HepG2 (cell line): ENCODE measurements around the gene METTL25. TPM values are rescaled to one million over a fixed set of nuclear protein-coding genes. Genes with fewer than 3 reads are reported as not detected.

Experiments used
- ATAC-seq: fragments of 200-7000 bp; cut with Tn5 transposase; 3 replicates; pipeline ENCODE4 v1.9.1; 2020; ENCODE audit warnings: mild to moderate bottlenecking, moderate library complexity
- BruUV-seq: library from RNA; stranded (reverse); fragments of 400-500 nt; replicated peaks from 2 replicates; lab custom pipeline; 2021; lab: Mats Ljungman, UMichigan
- CTCF ChIA-PET: fragments of 300-600 bp; formaldehyde crosslinking; extraction: SDS; loops from one replicate; lab custom pipeline; 2021; ENCODE audit warnings: low total read pairs, inconsistent platforms, low intra/inter-chr PET ratio; lab: Yijun Ruan, JAX
- POLR2A ChIA-PET: fragments of 350-600 bp; sonication (Branson Sonifier 250); formaldehyde crosslinking; loops from one replicate; lab custom pipeline; 2020; ENCODE audit warnings: antibody characterized with exemption, inconsistent platforms; lab: Yijun Ruan, JAX
- DNase-seq: peaks from one replicate; pipeline ENCODE4 v3.0.0-alpha.2; 2015; ENCODE audit warnings: low spot score
- FAIRE-seq: peaks from 3 replicates; lab custom pipeline; 2011; peaks lifted over from hg19 to GRCh38; lab: Jason Lieb, UNC
- H2AFZ ChIP-seq: one replicate; pipeline ENCODE4 v1.6.1; 2011; ENCODE audit warnings: low read length, inconsistent platforms
- H3K27ac ChIP-seq: fragments of 300-600 bp; 3 replicates; pipeline ENCODE4 v1.8.0; 2011; ENCODE audit warnings: mixed run types, mild to moderate bottlenecking, mixed read lengths, low read length, inconsistent platforms; ENCODE audit not compliant: insufficient read depth; ENCODE audit errors: extremely low read length
- H3K27me3 ChIP-seq, 2 experiments: fragments of 200-600 bp in 1 of 2; 2 replicates in 1 of 2; 3 replicates in 1 of 2; pipeline versions ENCODE4 v1.6.0 to v1.8.0; 2011; ENCODE audit warnings: low read length in 2 of 2, mild to moderate bottlenecking in 2 of 2, moderate library complexity in 2 of 2, inconsistent platforms in 1 of 2; ENCODE audit not compliant: insufficient read depth in 2 of 2, control insufficient read depth in 1 of 2
- H3K36me3 ChIP-seq, 2 experiments: fragments of 200-600 bp in 1 of 2; replicated peaks in 1 of 2; 2 replicates in 1 of 2; 3 replicates in 1 of 2; pipeline versions ENCODE4 v1.5.1 to v1.8.0; 2011; ENCODE audit warnings: low read length in 2 of 2, inconsistent platforms in 1 of 2; ENCODE audit not compliant: insufficient read depth in 2 of 2, control insufficient read depth in 1 of 2
- H3K4me1 ChIP-seq: 2 replicates; pipeline ENCODE4 v1.5.1; 2012; ENCODE audit warnings: low read length, inconsistent platforms; ENCODE audit not compliant: insufficient read depth
- H3K4me2 ChIP-seq: 2 replicates; pipeline ENCODE4 v1.6.0; 2011; ENCODE audit warnings: low read depth, low read length, inconsistent platforms
- H3K4me3 ChIP-seq, 3 experiments: fragments of 200-600 bp in 1 of 3; sonication (generic), shearing (Covaris generic) in 1 of 3; replicated peaks in 1 of 3; 2 replicates each; pipeline ENCODE4 v1.5.1; 2011 to 2016; ENCODE audit warnings: low read length in 3 of 3, inconsistent platforms in 2 of 3, low read depth in 2 of 3, mild to moderate bottlenecking in 2 of 3, control low read depth in 1 of 3, mixed read lengths in 1 of 3; ENCODE audit not compliant: insufficient read depth in 1 of 3
- H3K79me2 ChIP-seq: one replicate; pipeline ENCODE4 v1.6.1; 2011; ENCODE audit warnings: low read length, inconsistent platforms; ENCODE audit not compliant: insufficient read depth
- H3K9ac ChIP-seq: 2 replicates; pipeline ENCODE4 v1.6.0; 2011; ENCODE audit warnings: mild to moderate bottlenecking, low read depth, low read length, inconsistent platforms; ENCODE audit not compliant: insufficient read depth
- H3K9me3 ChIP-seq: 2 replicates; pipeline ENCODE4 v1.5.1; 2012; ENCODE audit warnings: mild to moderate bottlenecking, low read length
- H4K20me1 ChIP-seq: 2 replicates; pipeline ENCODE4 v1.6.0; 2011; ENCODE audit warnings: inconsistent platforms, mild to moderate bottlenecking, low read length, moderate library complexity; ENCODE audit not compliant: insufficient read depth
- ASH2L ChIP-seq: fragments of 300-600, 200-600 bp; sonication (generic); IDR thresholded peaks from 2 replicates; pipeline ENCODE4 v1.7.0; 2017; ENCODE audit warnings: low read depth, mild to moderate bottlenecking, moderate library complexity, mixed read lengths, low read length; ENCODE audit not compliant: insufficient read length
- CBX1 ChIP-seq: IDR thresholded peaks from one replicate; pipeline ENCODE4 v1.6.1; 2016; ENCODE audit warnings: antibody characterized with exemption, low read depth
- CREBL2 ChIP-seq: sonication (generic); formaldehyde crosslinking; IDR thresholded peaks from 2 replicates; pipeline ENCODE4 v1.8.1; 2023; ENCODE audit warnings: missing genetic modification reagents, mild to moderate bottlenecking, borderline replicate concordance
- HMG20A ChIP-seq: IDR thresholded peaks from 2 replicates; pipeline ENCODE4 v1.6.1; 2016; ENCODE audit warnings: borderline replicate concordance
- KDM6A ChIP-seq: IDR thresholded peaks from 2 replicates; pipeline ENCODE4 v1.6.1; 2016; ENCODE audit warnings: low read depth
- MED13 ChIP-seq: sonication (generic); formaldehyde crosslinking; IDR thresholded peaks from 2 replicates; pipeline ENCODE4 v1.5.0; 2020; ENCODE audit warnings: missing genetic modification reagents
- MTA1 ChIP-seq: sonication (generic); formaldehyde crosslinking; IDR thresholded peaks from 2 replicates; pipeline ENCODE4 v1.4.0; 2020; ENCODE audit warnings: missing genetic modification reagents, mild to moderate bottlenecking, borderline replicate concordance
- RBM39 ChIP-seq: fragments of 200-400 bp; formaldehyde crosslinking; IDR thresholded peaks from one replicate; pipeline ENCODE4 v1.6.1; 2018; ENCODE audit warnings: antibody characterized with exemption, mild to moderate bottlenecking, low read depth, low read length; ENCODE audit not compliant: poor library complexity, severe bottlenecking
- SMYD3 ChIP-seq: sonication (generic); formaldehyde crosslinking; IDR thresholded peaks from 2 replicates; pipeline ENCODE4 v1.8.1; 2023; ENCODE audit warnings: mild to moderate bottlenecking, missing genetic modification reagents
- SOX5 ChIP-seq: IDR thresholded peaks from 2 replicates; pipeline ENCODE4 v1.6.1; 2016; ENCODE audit warnings: borderline replicate concordance
- ZBTB25 ChIP-seq: IDR thresholded peaks from 2 replicates; pipeline ENCODE4 v1.6.1; 2018; ENCODE audit warnings: missing genetic modification reagents
- ZKSCAN8 ChIP-seq: IDR thresholded peaks from 2 replicates; pipeline ENCODE4 v1.6.1; 2016; ENCODE audit warnings: borderline replicate concordance, missing genetic modification reagents, missing compliant biosample characterization
- ZNF142 ChIP-seq: sonication (generic); formaldehyde crosslinking; IDR thresholded peaks from 2 replicates; pipeline ENCODE4 v1.4.0; 2020; ENCODE audit warnings: missing genetic modification reagents
- ZNF430 ChIP-seq: sonication (generic); formaldehyde crosslinking; IDR thresholded peaks from 2 replicates; pipeline ENCODE4 v1.9.0; 2021; ENCODE audit warnings: mild to moderate bottlenecking, missing genetic modification reagents
- ZNF800 ChIP-seq: sonication (generic); formaldehyde crosslinking; IDR thresholded peaks from 2 replicates; pipeline ENCODE4 v1.4.0; 2020; ENCODE audit warnings: missing genetic modification reagents
- WGBS: methylation state at CpG from one replicate; pipeline ENCODE4 v1.1.6; 2017; ENCODE audit warnings: low lambda C conversion rate; 5-methylcytosine and 5-hydroxymethylcytosine counted together
- in situ Hi-C: cut with HindIII; loops from 2 replicates; pipeline ENCODE4 v1.10.0; 2017; ENCODE audit warnings: low pct_unique_long_range_greater_than_20kb; ENCODE audit not compliant: extremely low pct_ligation_motif_present
- intact Hi-C: fragments of 100-400 bp; cut with micrococcal nuclease; formaldehyde crosslinking; loops from one replicate; pipeline ENCODE4 v1.10.0; 2022; ENCODE audit not compliant: unreplicated experiment
- polyA plus RNA-seq, 8 experiments: library from polyadenylated mRNA; depleted of rRNA in 3 of 8; stranded (reverse) in 7 of 8; unstranded in 1 of 8; fragments of >200 nt; fragmentation: Illumina TruSeq in 4 of 8; extraction: Trizol in 4 of 8; gene quantifications; 2 replicates each; pipeline versions ENCODE4 v1.2.1 to v1.2.3, GENCODE V29; 2011 to 2016; ENCODE audit warnings: low read depth in 4 of 8, missing spikeins in 1 of 8, mixed read lengths in 1 of 8; ENCODE audit not compliant: insufficient read depth in 1 of 8
- total RNA-seq, 5 experiments: library from RNA; depleted of rRNA; stranded (reverse); fragments of >200 nt; fragmentation: Illumina TruSeq; extraction: Trizol; gene quantifications; 2 replicates each; pipeline ENCODE4 v1.2.3, GENCODE V29; 2016; ENCODE audit warnings: low read depth in 1 of 5

METTL25 gene
- total and polyA plus RNA-seq, 2 of the 13 experiments (the other 11 are each of a cell fraction or from before 2014, with no cell fraction given), result 2.2 to 7.8 TPM

GRCh38 chr12:82327861-82328260, 30.5 kb upstream of the METTL25 start:
- in situ Hi-C loops, result loop anchor here (10.0 kb wide), 1 partner anchor 683 kb away; no protein-coding TSS in a partner anchor
- CTCF ChIA-PET, result interaction anchor here (1.5 kb wide), 1 partner anchor 683 kb away, joined by 9 read pairs; no protein-coding TSS in a partner anchor
- no peak for TF ChIP-seq RBM39
- no peak for TF ChIP-seq ZKSCAN8 (CRISPR knock-in tag)
- TF ChIP-seq ZNF142 (CRISPR knock-in tag), result no peak
- TF ChIP-seq ASH2L, result no peak
- no peak for TF ChIP-seq ZBTB25 (CRISPR knock-in tag)
- no peak for TF ChIP-seq CREBL2 (CRISPR knock-in tag)
- no peak for TF ChIP-seq MTA1 (CRISPR knock-in tag)
- no peak for TF ChIP-seq MED13 (CRISPR knock-in tag)
- no peak for TF ChIP-seq CBX1
- TF ChIP-seq ZNF800 (CRISPR knock-in tag), result no peak
- no peak for TF ChIP-seq HMG20A (CRISPR knock-in tag)
- TF ChIP-seq SOX5 (CRISPR knock-in tag), result no peak
- TF ChIP-seq ZNF430 (CRISPR knock-in tag), result no peak
- no peak for TF ChIP-seq SMYD3 (CRISPR knock-in tag)
- no peak for TF ChIP-seq KDM6A

More at GRCh38 chr12:82327861-82328260, 30.5 kb upstream of the METTL25 start:
- no peak overlapping the region for H2AFZ ChIP-seq
- no peaks in the 10 kb centered on the region for H4K20me1 ChIP-seq
- H3K36me3 ChIP-seq, result no peaks in the 10 kb centered on the region
- H3K9me3 ChIP-seq, result no peaks in the 10 kb centered on the region
- H3K4me2 ChIP-seq, result no peak overlapping the region
- DNase-seq (no peak), ATAC-seq (no peak), FAIRE-seq (no peak)
- no peak overlapping the region for H3K27ac ChIP-seq
- H3K4me3 ChIP-seq, result no peak overlapping the region
- intact Hi-C loops, result loop anchor here (1.0 kb wide), 1 partner anchor 684 kb away; no protein-coding TSS in a partner anchor
- BruUV-seq, result no TSS peak
- no peak overlapping the region for H3K9ac ChIP-seq
- POLR2A ChIA-PET, result no interaction called here
- no peaks in the 10 kb centered on the region for H3K27me3 ChIP-seq
- H3K4me1 ChIP-seq, result no peaks in the 10 kb centered on the region
- no peaks in the 10 kb centered on the region for H3K79me2 ChIP-seq
- 0% methylated on average over 1 of the region's 1 CpG for WGBS
